Gastroesophageal sphincter (tissue), 3 donors: ENCODE measurements around the gene RHBDF1.

Experiments
- EP300 ChIP-seq: sonication (generic); formaldehyde crosslinking; IDR thresholded peaks from one replicate; pipeline ENCODE4 v1.6.1; 2017; ENCODE audit warnings: antibody characterized with exemption, mild to moderate bottlenecking
- POLR2A ChIP-seq, 2 donors: fragments of 450-650 bp; IDR thresholded peaks; one replicate each; pipeline ENCODE4 v1.6.1; 2017; ENCODE audit warnings: antibody characterized with exemption in 2 of 2, mild to moderate bottlenecking in 2 of 2, moderate library complexity in 1 of 2
- TF ChIP-seq, protein P1 (sequence below), 4 experiments: fragments of 200-600 bp in 2 of 4; fragments of 450-650 bp in 2 of 4; sonication (generic) in 1 of 4; IDR thresholded peaks; one replicate each; pipeline ENCODE4 v1.5.1; 2017 to 2019; ENCODE audit warnings: antibody characterized with exemption in 4 of 4, mild to moderate bottlenecking in 2 of 4, moderate library complexity in 2 of 4

DNA sequence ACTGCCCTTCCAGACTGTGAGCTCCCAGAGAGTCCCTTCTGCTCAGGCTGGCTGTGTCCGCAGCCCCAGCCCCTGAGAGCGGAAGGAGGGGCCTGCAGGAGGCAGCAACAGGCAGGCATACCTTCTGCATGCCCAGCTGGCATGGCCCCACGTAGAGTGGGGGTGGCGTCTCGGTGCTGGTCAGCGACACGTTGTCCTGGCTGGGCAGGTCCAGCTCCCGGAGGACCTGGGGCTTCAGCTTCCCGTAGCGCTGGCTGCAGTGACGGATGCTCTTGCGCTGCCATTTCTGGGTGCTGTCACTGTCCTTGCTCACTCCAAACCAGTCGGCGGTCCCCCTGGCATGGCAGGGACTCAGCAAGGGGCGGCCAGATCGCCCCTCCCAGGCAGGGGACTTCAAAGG lies 9.0 kb downstream of the RHBDF1 start:
- TF ChIP-seq, protein P1, sequence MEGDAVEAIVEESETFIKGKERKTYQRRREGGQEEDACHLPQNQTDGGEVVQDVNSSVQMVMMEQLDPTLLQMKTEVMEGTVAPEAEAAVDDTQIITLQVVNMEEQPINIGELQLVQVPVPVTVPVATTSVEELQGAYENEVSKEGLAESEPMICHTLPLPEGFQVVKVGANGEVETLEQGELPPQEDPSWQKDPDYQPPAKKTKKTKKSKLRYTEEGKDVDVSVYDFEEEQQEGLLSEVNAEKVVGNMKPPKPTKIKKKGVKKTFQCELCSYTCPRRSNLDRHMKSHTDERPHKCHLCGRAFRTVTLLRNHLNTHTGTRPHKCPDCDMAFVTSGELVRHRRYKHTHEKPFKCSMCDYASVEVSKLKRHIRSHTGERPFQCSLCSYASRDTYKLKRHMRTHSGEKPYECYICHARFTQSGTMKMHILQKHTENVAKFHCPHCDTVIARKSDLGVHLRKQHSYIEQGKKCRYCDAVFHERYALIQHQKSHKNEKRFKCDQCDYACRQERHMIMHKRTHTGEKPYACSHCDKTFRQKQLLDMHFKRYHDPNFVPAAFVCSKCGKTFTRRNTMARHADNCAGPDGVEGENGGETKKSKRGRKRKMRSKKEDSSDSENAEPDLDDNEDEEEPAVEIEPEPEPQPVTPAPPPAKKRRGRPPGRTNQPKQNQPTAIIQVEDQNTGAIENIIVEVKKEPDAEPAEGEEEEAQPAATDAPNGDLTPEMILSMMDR (IDR thresholded peaks at IDR 0.05) = no peak
- no peak for TF ChIP-seq EP300
- no peak for TF ChIP-seq POLR2A (IDR thresholded peaks at IDR 0.05)
